OCI-LY7 (cell line): Measurements from ENCODE around the gene GBA2. TPM values are rescaled to one million over a fixed set of nuclear protein-coding genes. Genes with fewer than 3 reads are reported as not detected.
A peak's percentile ranks its signal among the peaks of the same experiment; 100 is the strongest.

Experiments
- BruUV-seq: library from RNA; stranded (reverse); fragments of 400-500 nt; replicated peaks from 2 replicates; lab custom pipeline; 2021; lab: Mats Ljungman, UMichigan
- CTCF ChIA-PET: fragments of 300-600 bp; sonication (Branson Sonifier 250); formaldehyde crosslinking; loops from one replicate; lab custom pipeline; 2022; ENCODE audit warnings: antibody characterized with exemption; ENCODE audit not compliant: unreplicated experiment; lab: Charles Lee
- POLR2A ChIA-PET: fragments of 300-600 bp; sonication (Branson Sonifier 250); formaldehyde crosslinking; loops from one replicate; lab custom pipeline; 2022; ENCODE audit warnings: antibody characterized with exemption; lab: Charles Lee
- DNase-seq: peaks from one replicate; pipeline ENCODE4 v3.0.0-alpha.2; 2015; ENCODE audit warnings: low spot score
- H2AFZ ChIP-seq: fragments of 200-600 bp; sonication (generic), shearing (Covaris generic); 2 replicates; pipeline ENCODE4 v1.6.1; 2014; ENCODE audit warnings: mild to moderate bottlenecking, antibody characterized with exemption, low read length, moderate library complexity
- H3K27ac ChIP-seq: fragments of 200-600 bp; sonication (generic); 2 replicates; pipeline ENCODE4 v1.5.1; 2014; ENCODE audit warnings: mixed run types, low read depth, mild to moderate bottlenecking, moderate library complexity, low read length, inconsistent platforms; ENCODE audit not compliant: poor library complexity, severe bottlenecking
- H3K36me3 ChIP-seq: fragments of 200-600 bp; sonication (generic); 2 replicates; pipeline ENCODE4 v1.6.1; 2014; ENCODE audit warnings: mild to moderate bottlenecking, antibody characterized with exemption, low read length, moderate library complexity, mixed read lengths; ENCODE audit not compliant: insufficient read depth
- H3K4me1 ChIP-seq: fragments of 200-600 bp; sonication (generic); 2 replicates; pipeline ENCODE4 v1.5.1; 2014; ENCODE audit warnings: mild to moderate bottlenecking, low read length; ENCODE audit not compliant: insufficient read depth, poor library complexity, severe bottlenecking
- H3K4me2 ChIP-seq: fragments of 200-600 bp; sonication (generic); 2 replicates; pipeline ENCODE4 v1.6.1; 2014; ENCODE audit warnings: mild to moderate bottlenecking, low read length
- H3K4me3 ChIP-seq: fragments of 200-600 bp; sonication (generic); 2 replicates; pipeline ENCODE4 v1.5.1; 2014; ENCODE audit warnings: mild to moderate bottlenecking, low read depth, low read length; ENCODE audit not compliant: poor library complexity, severe bottlenecking
- H3K79me2 ChIP-seq: fragments of 200-600 bp; sonication (generic); 2 replicates; pipeline ENCODE4 v1.6.1; 2016; ENCODE audit warnings: low read depth, mild to moderate bottlenecking, low read length, moderate library complexity, mixed read lengths; ENCODE audit not compliant: insufficient read depth
- H3K9me2 ChIP-seq: fragments of 200-600 bp; sonication (generic); 2 replicates; pipeline ENCODE4 v1.6.1; 2016; ENCODE audit warnings: mild to moderate bottlenecking, low read length, mixed read lengths; ENCODE audit not compliant: insufficient read depth
- H3K9me3 ChIP-seq: fragments of 200-600 bp; sonication (generic); 2 replicates; pipeline ENCODE4 v1.6.1; 2014; ENCODE audit warnings: mild to moderate bottlenecking, mixed run types, low read length, mixed read lengths
- H4K20me1 ChIP-seq: fragments of 200-600 bp; sonication (generic); 2 replicates; pipeline ENCODE4 v1.6.1; 2014; ENCODE audit warnings: mild to moderate bottlenecking, antibody characterized with exemption, low read length, moderate library complexity, mixed read lengths; ENCODE audit not compliant: insufficient read depth
- EZH2phosphoT487 ChIP-seq: fragments of 200-600 bp; sonication (generic); IDR thresholded peaks from 2 replicates; pipeline ENCODE4 v1.6.1; 2018; ENCODE audit warnings: low read depth, borderline replicate concordance, mild to moderate bottlenecking, mixed run types, antibody characterized with exemption, low read length, moderate library complexity, mixed read lengths
- intact Hi-C: fragments of 100-400 bp; cut with micrococcal nuclease; formaldehyde crosslinking; loops from one replicate; pipeline ENCODE4 v1.10.0; 2022; ENCODE audit not compliant: unreplicated experiment
- total RNA-seq, 2 experiments: library from RNA; depleted of rRNA in 1 of 2; stranded (reverse); fragments of >200 nt in 1 of 2; shearing (Covaris generic) in 1 of 2; gene quantifications; 2 replicates each; pipeline ENCODE4 v1.2.3, GENCODE V29; 2014 to 2022
- TF ChIP-seq, protein P1 (sequence below): fragments of 200-600 bp; sonication (generic); conservative IDR thresholded peaks from 2 replicates; pipeline ENCODE4 v1.5.1; 2014; ENCODE audit warnings: mild to moderate bottlenecking, antibody characterized with exemption, low read length, moderate library complexity, mixed read lengths

The GBA2 gene
- total RNA-seq, 2 experiments from 2014 or later, result 66.0 to 68.2 TPM

- CTCF ChIA-PET, result interaction anchor here (0.9 kb wide), 1 partner anchor 20 kb away, joined by 3 read pairs; no protein-coding TSS in a partner anchor
- H3K9me2 ChIP-seq, result no peaks in the 10 kb centered on the region
- peak overlapping the region; percentile 39 for H3K4me2 ChIP-seq
- POLR2A ChIA-PET, result interaction anchor here (0.9 to 1.7 kb wide), 4 partner anchors 9 to 14 kb away, joined by 5 to 9 read pairs (median 6); partner anchors contain the start of genes GBA2 and RGP1
- H3K36me3 ChIP-seq, result peaks cover 26% of the 10 kb centered on the region
- intact Hi-C loops, result no loop called here
- H4K20me1 ChIP-seq, result no peaks in the 10 kb centered on the region
- H3K9me3 ChIP-seq, result peaks cover 10% of the 10 kb centered on the region; the same call in 1 of the 2 replicates
- no peak overlapping the region for H3K4me3 ChIP-seq
- H2AFZ ChIP-seq, result no peak overlapping the region
- BruUV-seq, result no TSS peak
- DNase-seq, result no peak
- H3K4me1 ChIP-seq, result peaks cover 68% of the 10 kb centered on the region
- peak overlapping the region; percentile 5 for H3K27ac ChIP-seq
- TF ChIP-seq, protein P1, sequence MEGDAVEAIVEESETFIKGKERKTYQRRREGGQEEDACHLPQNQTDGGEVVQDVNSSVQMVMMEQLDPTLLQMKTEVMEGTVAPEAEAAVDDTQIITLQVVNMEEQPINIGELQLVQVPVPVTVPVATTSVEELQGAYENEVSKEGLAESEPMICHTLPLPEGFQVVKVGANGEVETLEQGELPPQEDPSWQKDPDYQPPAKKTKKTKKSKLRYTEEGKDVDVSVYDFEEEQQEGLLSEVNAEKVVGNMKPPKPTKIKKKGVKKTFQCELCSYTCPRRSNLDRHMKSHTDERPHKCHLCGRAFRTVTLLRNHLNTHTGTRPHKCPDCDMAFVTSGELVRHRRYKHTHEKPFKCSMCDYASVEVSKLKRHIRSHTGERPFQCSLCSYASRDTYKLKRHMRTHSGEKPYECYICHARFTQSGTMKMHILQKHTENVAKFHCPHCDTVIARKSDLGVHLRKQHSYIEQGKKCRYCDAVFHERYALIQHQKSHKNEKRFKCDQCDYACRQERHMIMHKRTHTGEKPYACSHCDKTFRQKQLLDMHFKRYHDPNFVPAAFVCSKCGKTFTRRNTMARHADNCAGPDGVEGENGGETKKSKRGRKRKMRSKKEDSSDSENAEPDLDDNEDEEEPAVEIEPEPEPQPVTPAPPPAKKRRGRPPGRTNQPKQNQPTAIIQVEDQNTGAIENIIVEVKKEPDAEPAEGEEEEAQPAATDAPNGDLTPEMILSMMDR, result no peak
- TF ChIP-seq EZH2phosphoT487, result no peak
- H3K79me2 ChIP-seq, result peaks cover 48% of the 10 kb centered on the region
Measured at GRCh38 chr9:35763181-35763580, 14.2 kb upstream of the GBA2 start.

- H3K4me1 ChIP-seq, result peaks cover 69% of the 10 kb centered on the region
- no TSS peak for BruUV-seq
- no peak overlapping the region for H3K4me3 ChIP-seq
- POLR2A ChIA-PET, result interaction anchor here (0.8 to 1.5 kb wide), 6 partner anchors 9 to 28 kb away, joined by 3 to 5 read pairs (median 4); partner anchors contain the start of genes CREB3, GBA2 and RGP1
- peaks cover 26% of the 10 kb centered on the region for H3K36me3 ChIP-seq
- intact Hi-C loops, result no loop called here
- peak overlapping the region; percentile 9; the same call in 1 of the 2 replicates for H3K4me2 ChIP-seq
- H3K79me2 ChIP-seq, result peaks cover 49% of the 10 kb centered on the region
- no peak for DNase-seq
- H3K27ac ChIP-seq, result peak overlapping the region; percentile 9
- TF ChIP-seq, protein P1, result no peak
- no peak for TF ChIP-seq EZH2phosphoT487
- H4K20me1 ChIP-seq, result no peaks in the 10 kb centered on the region
- CTCF ChIA-PET, result interaction anchor here (0.5 to 1.6 kb wide), 2 partner anchors 15 to 76 kb away, joined by 3 to 4 read pairs; no protein-coding TSS in a partner anchor
- no peak overlapping the region for H2AFZ ChIP-seq
- no peaks in the 10 kb centered on the region for H3K9me2 ChIP-seq
- H3K9me3 ChIP-seq, result peaks cover 10% of the 10 kb centered on the region; the same call in 1 of the 2 replicates
Measured at GRCh38 chr9:35760651-35761050, 11.6 kb upstream of the GBA2 start.

- Histone ChIP-seq H3K36me3 (peaks cover 20% of the 10 kb centered on the region), H3K9me3 (peaks cover 4% of the 10 kb centered on the region; the same call in 1 of the 2 replicates), H3K27ac (no peak overlapping the region), H3K9me2 (no peaks in the 10 kb centered on the region), H3K4me3 (no peak overlapping the region), H4K20me1 (no peaks in the 10 kb centered on the region), H3K79me2 (peaks cover 41% of the 10 kb centered on the region), H3K4me2 (peak overlapping the region; percentile 74), H3K4me1 (peaks cover 70% of the 10 kb centered on the region), H2AFZ (no peak overlapping the region)
- intact Hi-C loops, result loop anchor here (5.0 kb wide), 1 partner anchor 142 kb away; the partner anchor contains the start of gene CD72
- DNase-seq, result no peak
- TF ChIP-seq, protein P1, result peak; percentile 61
- TF ChIP-seq EZH2phosphoT487, result no peak
- CTCF ChIA-PET, result interaction anchor here (1.6 kb wide), 1 partner anchor 16 kb away, joined by 4 read pairs; no protein-coding TSS in a partner anchor
- POLR2A ChIA-PET, result interaction anchor here (1.3 to 2.8 kb wide), 6 partner anchors 10 to 27 kb away, joined by 3 to 12 read pairs (median 4); partner anchors contain the start of genes CREB3, GBA2 and RGP1
- BruUV-seq, result no TSS peak
Measured at GRCh38 chr9:35759795-35760194, 10.8 kb upstream of the GBA2 start.
